Hepatocyte (in vitro differentiated cells): ENCODE measurements around the gene FBXO21. TPM values are rescaled to one million over a fixed set of nuclear protein-coding genes. Genes with fewer than 3 reads are reported as not detected.

Experiments
- DNase-seq: peaks from one replicate; pipeline ENCODE4 v3.0.0-alpha.2; 2016; ENCODE audit warnings: low spot score
- H2AFZ ChIP-seq: fragments of 200-600 bp; sonication (generic); 2 replicates; pipeline ENCODE4 v1.6.0; 2016; ENCODE audit warnings: antibody characterized with exemption, mild to moderate bottlenecking
- H3K27ac ChIP-seq: fragments of 200-600 bp; sonication (generic); 2 replicates; pipeline ENCODE4 v1.5.1; 2016; ENCODE audit warnings: mild to moderate bottlenecking
- H3K27me3 ChIP-seq: fragments of 200-600 bp; sonication (generic); 2 replicates; pipeline ENCODE4 v1.6.1; 2016
- H3K36me3 ChIP-seq: fragments of 200-600 bp; sonication (generic); replicated peaks from 2 replicates; pipeline ENCODE4 v1.5.1; 2016; ENCODE audit warnings: low read depth; ENCODE audit not compliant: insufficient read depth
- H3K4me1 ChIP-seq: fragments of 200-600 bp; sonication (generic); 2 replicates; pipeline ENCODE4 v1.5.1; 2016; ENCODE audit warnings: mild to moderate bottlenecking, moderate library complexity; ENCODE audit not compliant: insufficient read depth
- H3K4me2 ChIP-seq: fragments of 200-600 bp; sonication (generic); 2 replicates; pipeline ENCODE4 v1.6.0; 2016
- H3K4me3 ChIP-seq: fragments of 200-600 bp; sonication (generic); 2 replicates; pipeline ENCODE4 v1.5.1; 2016; ENCODE audit warnings: mild to moderate bottlenecking
- H3K79me2 ChIP-seq: fragments of 200-600 bp; sonication (generic); 2 replicates; pipeline ENCODE4 v1.6.0; 2017; ENCODE audit warnings: mild to moderate bottlenecking
- H3K9me2 ChIP-seq: fragments of 200-600 bp; sonication (generic); replicated peaks from 2 replicates; pipeline ENCODE4 v1.6.0; 2017; ENCODE audit warnings: mild to moderate bottlenecking; ENCODE audit not compliant: insufficient read depth
- H3K9me3 ChIP-seq: fragments of 200-600 bp; sonication (generic); 2 replicates; pipeline ENCODE4 v1.5.1; 2016; ENCODE audit warnings: low read depth, mild to moderate bottlenecking
- H4K20me1 ChIP-seq: fragments of 200-600 bp; sonication (generic); 2 replicates; pipeline ENCODE4 v1.6.0; 2016; ENCODE audit warnings: mild to moderate bottlenecking; ENCODE audit not compliant: insufficient read depth, poor library complexity, severe bottlenecking
- CTCF ChIP-seq: fragments of 200-600 bp; sonication (generic); IDR thresholded peaks from 2 replicates; pipeline ENCODE4 v1.5.1; 2016; ENCODE audit warnings: antibody characterized with exemption, mild to moderate bottlenecking; ENCODE audit not compliant: poor library complexity
- EZH2 ChIP-seq: fragments of 200-600 bp; sonication (generic); IDR thresholded peaks from 2 replicates; pipeline ENCODE4 v1.6.1; 2016; ENCODE audit warnings: antibody characterized with exemption, mild to moderate bottlenecking, borderline replicate concordance
- EZH2phosphoT487 ChIP-seq: fragments of 200-600 bp; sonication (generic); IDR thresholded peaks from one replicate; pipeline ENCODE4 v1.6.1; 2018; ENCODE audit warnings: antibody characterized with exemption, mild to moderate bottlenecking, low read depth, moderate library complexity; ENCODE audit not compliant: unreplicated experiment, severe bottlenecking
- WGBS: methylation state at CpG from one replicate; pipeline ENCODE4 v1.1.6; 2016; ENCODE audit warnings: low lambda C conversion rate; ENCODE audit errors: missing lambda C conversion rate; 5-methylcytosine and 5-hydroxymethylcytosine counted together
- polyA plus RNA-seq: library from polyadenylated mRNA; unstranded; fragments of >200 nt; fragmentation: Nextera tagmentation; extraction: Ambion mirVana; gene quantifications from 2 replicates; pipeline ENCODE4 v1.2.1, GENCODE V29; 2016
- total RNA-seq: library from RNA; depleted of rRNA; stranded (reverse); fragments of >200 nt; gene quantifications from 2 replicates; pipeline ENCODE4 v1.2.3, GENCODE V29; 2014

Gene FBXO21
- total and polyA plus RNA-seq, 2 experiments from 2014 or later = 41.9 to 68.0 TPM

- Histone ChIP-seq H3K4me2 (no peak overlapping the region), H3K9me2 (no peaks in the 10 kb centered on the region), H3K9me3 (no peaks in the 10 kb centered on the region), H3K4me3 (no peak overlapping the region), H3K4me1 (no peaks in the 10 kb centered on the region), H4K20me1 (no peaks in the 10 kb centered on the region), H2AFZ (no peak overlapping the region), H3K36me3 (no peaks in the 10 kb centered on the region), H3K27me3 (no peaks in the 10 kb centered on the region), H3K27ac (no peak overlapping the region), H3K79me2 (no peaks in the 10 kb centered on the region)
- WGBS = 100% methylated on average over 3 of the region's 3 CpGs
- DNase-seq = no peak
- TF ChIP-seq EZH2 (no peak), CTCF (no peak), EZH2phosphoT487 (no peak)
These were observed 20.7 kb downstream of the FBXO21 start for GRCh38 chr12:117169548-117169947.

DNA sequence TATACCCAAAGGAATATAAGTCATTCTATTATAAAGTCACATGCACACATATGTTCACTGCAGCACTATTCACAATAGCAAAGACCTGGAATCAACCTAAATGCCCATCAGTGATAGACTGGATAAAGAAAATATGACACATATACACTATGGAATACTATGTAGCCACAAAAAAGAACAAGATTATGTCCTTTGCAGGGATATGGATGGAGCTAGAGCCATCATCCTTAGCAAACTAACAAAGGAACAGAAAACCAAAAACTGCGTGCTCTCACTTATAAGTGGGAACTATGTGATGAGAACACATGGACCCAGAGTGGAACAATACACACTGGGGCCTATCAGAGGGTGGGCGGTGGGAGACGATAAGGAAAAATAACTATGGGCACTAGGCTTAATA is 21.3 kb downstream of the FBXO21 start:
- Histone ChIP-seq H3K4me1 (no peaks in the 10 kb centered on the region), H3K27ac (no peak overlapping the region), H3K36me3 (no peaks in the 10 kb centered on the region), H3K9me2 (no peaks in the 10 kb centered on the region), H3K9me3 (no peaks in the 10 kb centered on the region), H3K4me2 (no peak overlapping the region), H4K20me1 (no peaks in the 10 kb centered on the region), H3K27me3 (no peaks in the 10 kb centered on the region), H2AFZ (no peak overlapping the region), H3K79me2 (no peaks in the 10 kb centered on the region), H3K4me3 (no peak overlapping the region)
- WGBS = 83% methylated on average over 3 of the region's 3 CpGs
- no peak for DNase-seq
- TF ChIP-seq EZH2 (no peak), EZH2phosphoT487 (no peak), CTCF (no peak)

GRCh38 chr12:117167769-117168168 is 22.5 kb downstream of the FBXO21 start:
- DNase-seq = no peak
- Histone ChIP-seq H3K27me3 (no peaks in the 10 kb centered on the region), H3K9me2 (no peaks in the 10 kb centered on the region), H2AFZ (no peak overlapping the region), H3K9me3 (no peaks in the 10 kb centered on the region), H3K79me2 (no peaks in the 10 kb centered on the region), H3K27ac (no peak overlapping the region), H3K4me1 (no peaks in the 10 kb centered on the region), H3K36me3 (no peaks in the 10 kb centered on the region), H3K4me3 (no peak overlapping the region), H3K4me2 (no peak overlapping the region), H4K20me1 (no peaks in the 10 kb centered on the region)
- TF ChIP-seq EZH2 = no peak
- no peak for TF ChIP-seq CTCF
- TF ChIP-seq EZH2phosphoT487 = no peak
- 93% methylated on average over 4 of the region's 4 CpGs for WGBS

DNA sequence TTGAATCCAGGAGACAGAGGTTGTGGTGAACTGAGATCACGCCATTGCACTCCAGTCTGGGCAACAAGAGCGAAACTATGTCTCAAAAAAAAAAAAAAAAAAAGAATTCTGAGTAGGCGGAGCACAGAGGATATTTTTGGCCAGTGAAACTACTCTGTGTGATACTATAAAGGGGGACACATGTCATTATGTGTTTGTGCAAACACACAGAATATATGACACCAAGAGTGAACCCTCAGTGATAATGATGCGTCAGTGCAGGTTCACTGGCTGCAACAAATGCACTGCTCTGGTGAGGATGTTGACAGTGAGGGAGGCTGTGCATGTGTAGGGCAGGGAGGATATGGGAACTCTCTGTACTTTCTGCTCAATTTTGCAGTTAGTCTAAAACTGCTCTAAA is 24.2 kb downstream of the FBXO21 start:
- Histone ChIP-seq H3K4me1 (no peaks in the 10 kb centered on the region), H3K4me3 (no peak overlapping the region)
- 96% methylated on average over 4 of the region's 4 CpGs for WGBS

More for the DNA sequence above, 24.2 kb downstream of the FBXO21 start:
- H2AFZ ChIP-seq = no peak overlapping the region
- no peak overlapping the region for H3K4me2 ChIP-seq
- H3K79me2 ChIP-seq = no peaks in the 10 kb centered on the region
- H3K9me2 ChIP-seq = no peaks in the 10 kb centered on the region
- H3K36me3 ChIP-seq = no peaks in the 10 kb centered on the region
- H3K9me3 ChIP-seq = no peaks in the 10 kb centered on the region
- no peak overlapping the region for H3K27ac ChIP-seq
- no peaks in the 10 kb centered on the region for H3K27me3 ChIP-seq
- TF ChIP-seq EZH2phosphoT487 (no peak), EZH2 (no peak), CTCF (no peak)
- no peaks in the 10 kb centered on the region for H4K20me1 ChIP-seq
- no peak for DNase-seq
